GM12872 (cell line): Measurements from ENCODE around the gene IFRD2.

Experiments used
- TF ChIP-seq, protein P1 (sequence below): IDR thresholded peaks from 3 replicates; pipeline ENCODE4 v1.5.1; 2011; ENCODE audit warnings: low read depth, mild to moderate bottlenecking, low read length, moderate library complexity; ENCODE audit not compliant: insufficient read depth

IFRD2 gene

DNA sequence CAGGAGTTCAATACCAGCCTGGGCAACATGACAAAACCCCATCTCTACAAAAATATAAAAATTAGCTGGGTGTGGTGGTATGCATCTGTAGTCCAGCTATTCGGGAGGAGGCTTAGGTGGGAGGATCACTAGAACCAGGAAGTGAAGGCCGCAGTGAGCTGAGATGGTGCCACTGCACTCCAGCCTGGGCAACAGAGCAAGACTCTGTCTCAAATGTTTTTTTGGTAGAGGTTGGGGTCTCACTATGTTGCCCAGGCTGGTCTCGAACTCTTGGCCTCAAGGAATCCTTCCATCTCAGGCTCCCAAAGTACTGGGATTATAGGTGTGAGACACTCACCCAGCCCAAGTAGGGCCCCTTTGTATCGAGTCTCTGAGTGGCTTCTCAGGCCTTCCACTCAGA lies 1.9 kb upstream of the IFRD2 start:
- TF ChIP-seq, protein P1, sequence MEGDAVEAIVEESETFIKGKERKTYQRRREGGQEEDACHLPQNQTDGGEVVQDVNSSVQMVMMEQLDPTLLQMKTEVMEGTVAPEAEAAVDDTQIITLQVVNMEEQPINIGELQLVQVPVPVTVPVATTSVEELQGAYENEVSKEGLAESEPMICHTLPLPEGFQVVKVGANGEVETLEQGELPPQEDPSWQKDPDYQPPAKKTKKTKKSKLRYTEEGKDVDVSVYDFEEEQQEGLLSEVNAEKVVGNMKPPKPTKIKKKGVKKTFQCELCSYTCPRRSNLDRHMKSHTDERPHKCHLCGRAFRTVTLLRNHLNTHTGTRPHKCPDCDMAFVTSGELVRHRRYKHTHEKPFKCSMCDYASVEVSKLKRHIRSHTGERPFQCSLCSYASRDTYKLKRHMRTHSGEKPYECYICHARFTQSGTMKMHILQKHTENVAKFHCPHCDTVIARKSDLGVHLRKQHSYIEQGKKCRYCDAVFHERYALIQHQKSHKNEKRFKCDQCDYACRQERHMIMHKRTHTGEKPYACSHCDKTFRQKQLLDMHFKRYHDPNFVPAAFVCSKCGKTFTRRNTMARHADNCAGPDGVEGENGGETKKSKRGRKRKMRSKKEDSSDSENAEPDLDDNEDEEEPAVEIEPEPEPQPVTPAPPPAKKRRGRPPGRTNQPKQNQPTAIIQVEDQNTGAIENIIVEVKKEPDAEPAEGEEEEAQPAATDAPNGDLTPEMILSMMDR = no peak

DNA sequence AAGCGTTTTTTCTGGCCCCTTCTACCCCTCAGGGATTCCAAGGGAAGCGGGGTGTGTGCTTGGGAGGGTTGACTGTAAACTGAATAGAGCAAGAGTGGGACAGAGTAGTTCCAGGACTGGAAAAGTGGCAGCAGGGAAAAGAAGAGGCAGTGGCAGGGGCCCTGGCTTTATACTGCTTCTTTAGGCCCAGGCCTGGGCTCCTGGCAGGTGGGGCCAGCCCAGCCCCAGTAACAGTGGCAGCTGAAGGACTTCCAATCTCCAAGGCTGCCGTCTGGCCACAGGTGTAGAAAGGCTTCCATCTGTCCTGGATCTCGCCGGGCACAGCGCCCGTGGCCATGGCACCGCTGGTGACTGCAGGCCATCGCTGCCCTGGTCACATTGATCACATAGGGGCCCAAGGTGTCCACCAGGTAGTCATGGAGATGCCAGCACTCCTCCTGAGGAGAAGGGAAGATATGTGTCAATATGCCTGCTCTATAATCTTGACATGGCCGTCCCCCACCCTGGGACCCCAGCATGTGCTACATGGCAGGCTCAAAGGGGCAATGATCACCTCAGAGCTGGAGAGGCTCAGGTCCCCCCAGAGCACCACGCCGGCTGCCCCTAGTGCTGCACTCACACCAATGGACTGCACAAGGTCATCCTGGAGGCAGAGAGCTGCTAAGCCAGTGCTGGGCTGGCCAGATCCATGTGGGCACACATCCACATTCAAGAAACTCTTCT lies 1.0 kb upstream of the IFRD2 start:
- TF ChIP-seq, protein P1 = no peak

DNA sequence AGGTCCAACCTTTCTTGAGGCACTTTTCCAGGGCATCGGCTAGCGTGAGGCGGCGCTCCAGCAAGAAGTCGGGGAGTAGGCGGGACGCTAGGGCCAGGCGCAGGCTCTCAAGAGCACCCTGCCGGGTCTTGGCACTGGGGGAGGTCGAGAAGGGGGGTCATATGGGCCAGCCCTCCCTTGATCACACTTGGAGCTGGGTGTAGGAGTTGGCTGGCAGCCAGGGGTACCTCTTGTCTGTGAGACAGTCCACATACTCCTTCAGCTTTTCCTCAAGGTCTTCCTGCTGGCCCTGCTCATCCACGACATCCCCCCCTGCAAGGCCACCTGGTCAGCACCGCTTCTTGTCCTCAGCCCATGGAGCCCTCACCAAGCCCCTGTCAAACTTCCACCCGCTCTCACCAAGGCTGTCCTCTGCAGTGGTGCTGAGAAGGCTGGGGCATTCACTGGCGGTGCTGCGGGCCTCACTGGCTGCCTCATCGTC lies 2.0 kb downstream of the IFRD2 start:
- TF ChIP-seq, protein P1 = no peak

DNA sequence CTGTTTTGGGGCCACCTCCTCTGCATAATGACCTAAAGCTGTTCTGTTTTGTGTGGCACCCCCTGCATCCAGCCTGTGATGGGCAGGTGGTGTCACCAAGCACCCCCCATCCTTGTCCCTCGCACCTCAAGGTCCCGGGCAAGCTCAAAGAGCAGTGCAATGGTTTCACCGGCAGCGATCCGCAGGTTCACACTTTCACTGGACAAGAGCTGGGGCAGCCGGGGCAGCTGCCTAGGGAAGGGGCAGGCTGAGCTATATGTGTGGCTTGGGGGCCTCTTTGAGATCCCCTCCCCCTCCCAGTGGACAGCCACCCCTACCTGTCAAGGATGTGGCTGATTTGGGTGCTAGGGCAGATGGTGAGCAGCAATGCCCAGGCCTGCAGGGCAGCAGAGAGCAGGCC lies 3.1 kb downstream of the IFRD2 start:
- TF ChIP-seq, protein P1 = no peak

DNA sequence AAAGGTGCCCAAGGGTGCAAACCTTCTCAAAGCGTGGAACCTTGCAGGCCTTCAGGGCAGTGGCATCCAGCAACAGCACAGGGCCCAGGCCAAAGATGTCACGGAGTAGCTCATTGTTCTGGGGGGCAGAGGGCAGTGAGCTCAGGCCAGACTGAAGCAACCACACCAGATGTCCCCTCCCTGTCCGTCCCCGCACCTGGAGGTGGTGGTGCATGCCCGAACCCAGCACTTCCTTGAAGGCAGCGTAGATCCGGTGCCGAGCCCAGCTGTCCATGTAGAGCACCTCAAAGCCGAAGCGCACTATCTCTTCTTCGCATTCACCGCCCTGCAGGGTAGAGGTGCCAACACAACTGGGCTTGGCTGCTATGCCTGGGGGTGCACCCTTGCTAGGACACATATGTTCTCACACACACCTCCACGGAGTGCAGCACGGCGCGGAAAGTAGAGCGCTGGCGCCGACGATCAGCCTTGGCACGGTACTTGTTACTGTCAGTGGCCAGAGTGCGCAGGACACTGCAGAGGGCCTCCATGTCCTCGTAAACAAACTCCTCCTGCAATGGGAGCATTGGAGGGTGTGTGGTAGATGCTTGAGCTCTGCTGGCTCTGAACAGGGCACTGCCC lies 3.7 kb downstream of the IFRD2 start:
- TF ChIP-seq, protein P1 = no peak

DNA sequence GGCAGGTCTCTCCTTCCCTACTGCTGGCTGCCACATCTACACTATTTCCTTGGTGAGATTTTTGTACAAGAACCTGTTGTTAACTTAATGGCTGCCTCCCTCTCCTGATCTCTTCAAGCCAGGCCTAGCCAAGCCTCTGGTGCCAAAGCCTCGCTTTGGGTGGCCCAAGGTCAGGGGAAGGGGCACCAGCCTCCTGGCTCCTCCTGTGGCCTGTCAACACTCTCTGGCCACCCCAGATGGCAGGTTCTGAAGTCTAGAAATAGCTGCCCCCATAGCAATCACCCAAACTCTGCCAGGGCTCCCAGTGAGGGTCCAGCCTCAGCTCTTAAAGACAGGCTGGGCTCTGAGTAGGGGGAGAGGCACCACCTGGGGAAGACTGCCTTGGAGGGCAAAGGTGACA lies 5.0 kb downstream of the IFRD2 start:
- TF ChIP-seq, protein P1 = no peak

DNA sequence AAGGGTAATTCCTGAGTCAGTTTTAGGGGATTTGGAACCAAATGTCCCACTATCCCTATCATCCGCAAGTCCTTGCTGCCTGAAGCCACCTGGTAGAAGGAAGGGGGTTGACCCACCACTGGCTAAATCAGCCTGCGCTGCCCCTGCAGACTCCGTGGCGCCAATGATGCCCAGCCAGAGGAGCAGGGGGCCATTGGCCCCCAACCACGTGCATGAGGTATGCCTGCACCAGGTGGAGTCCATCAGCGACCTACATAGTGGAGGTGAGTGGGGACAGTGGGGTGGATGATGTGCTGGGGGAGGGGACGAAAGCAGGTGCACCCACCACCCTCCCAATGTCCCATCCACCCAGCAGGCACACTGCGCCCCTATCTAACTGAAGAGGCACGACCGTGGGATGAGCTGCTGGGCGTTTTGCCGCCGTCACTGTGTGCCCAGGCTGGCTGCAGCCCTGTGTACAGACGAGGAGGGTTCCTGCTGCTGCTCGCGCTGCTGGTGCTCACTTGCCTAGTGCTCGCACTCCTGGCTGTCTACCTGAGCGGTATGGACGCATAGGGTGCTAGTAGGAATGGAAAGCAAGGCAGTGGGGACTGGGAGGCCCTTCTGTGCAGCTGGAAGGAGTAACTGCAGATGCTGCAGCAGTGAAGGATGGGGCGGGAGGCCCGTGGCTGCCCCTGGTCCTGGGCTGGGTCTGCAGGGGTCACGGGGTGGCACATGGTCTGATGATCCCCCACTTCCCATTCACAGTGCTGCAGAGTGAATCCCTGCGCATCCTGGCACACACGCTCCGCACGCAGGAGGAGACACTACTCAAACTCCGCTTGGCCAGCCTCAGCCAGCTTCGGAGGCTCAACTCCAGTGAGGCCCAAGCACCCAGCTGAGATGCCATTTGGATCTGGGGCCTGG lies 5.7 kb downstream of the IFRD2 start:
- TF ChIP-seq, protein P1 = no peak
